Pulmonary artery endothelial cell (primary cell): ENCODE results near the gene IMPG1. TPM values are rescaled to one million over a fixed set of nuclear protein-coding genes. Genes with fewer than 3 reads are reported as not detected.
"Not testable (repeated sequence)": the region's sequence is repeated elsewhere in the genome, so short reads cannot be mapped to it uniquely, and the experiment has no call there.

Experiments
- DNase-seq: peaks from one replicate; pipeline ENCODE4 v3.0.0-alpha.2; 2011; ENCODE audit warnings: low read depth, low spot score
- total RNA-seq: library from RNA; depleted of rRNA; stranded (reverse); fragments of >200 nt; gene quantifications from 2 replicates; pipeline ENCODE4 v1.2.3, GENCODE V29; 2014

The IMPG1 gene
- total RNA-seq, 1 donor from 2014 or later = not detected

GRCh38 chr6:75947935-75948334 is 124.5 kb downstream of the IMPG1 start:
- no peak for DNase-seq

GRCh38 chr6:75946146-75946831 is 126.2 kb downstream of the IMPG1 start:
- DNase-seq = no peak

- DNase-seq = no peak
These were observed 129.1 kb downstream of the IMPG1 start for GRCh38 chr6:75943381-75943780.

- no peak for DNase-seq
These were observed 131.0 kb downstream of the IMPG1 start for GRCh38 chr6:75941509-75941908.

GRCh38 chr6:75940564-75940963 is 131.9 kb downstream of the IMPG1 start:
- no peak for DNase-seq

- no peak for DNase-seq
These were observed 134.6 kb downstream of the IMPG1 start for GRCh38 chr6:75937846-75938245.

GRCh38 chr6:75936682-75937081 is 135.8 kb downstream of the IMPG1 start:
- DNase-seq = no peak

- DNase-seq = no peak
These were observed 137.0 kb downstream of the IMPG1 start for GRCh38 chr6:75935473-75935793.

- peak; percentile 13 for DNase-seq
These were observed 137.6 kb downstream of the IMPG1 start for GRCh38 chr6:75934643-75935472.

- no peak for DNase-seq
These were observed 139.0 kb downstream of the IMPG1 start for GRCh38 chr6:75933387-75933975.

- no peak for DNase-seq
These were observed 140.4 kb downstream of the IMPG1 start for GRCh38 chr6:75932067-75932466.

- no peak for DNase-seq
These were observed 141.3 kb downstream of the IMPG1 start for GRCh38 chr6:75931011-75931680.

- DNase-seq = no peak
These were observed 145.9 kb downstream of the IMPG1 start for GRCh38 chr6:75926293-75927168.

- no peak for DNase-seq
These were observed 150.2 kb downstream of the IMPG1 start for GRCh38 chr6:75922226-75922625.

- no peak for DNase-seq
These were observed 159.4 kb downstream of the IMPG1 start for GRCh38 chr6:75913040-75913439.

- no peak for DNase-seq
These were observed 165.0 kb downstream of the IMPG1 start for GRCh38 chr6:75907444-75907843.

GRCh38 chr6:75906871-75907270 is 165.6 kb downstream of the IMPG1 start:
- no peak for DNase-seq

GRCh38 chr6:75905129-75905528 is 167.3 kb downstream of the IMPG1 start:
- DNase-seq = not testable (repeated sequence)

GRCh38 chr6:75900216-75900615 is 172.2 kb downstream of the IMPG1 start:
- not testable (repeated sequence) for DNase-seq

- DNase-seq = no peak
These were observed 175.9 kb downstream of the IMPG1 start for GRCh38 chr6:75896526-75896925.

- no peak for DNase-seq
These were observed 178.7 kb downstream of the IMPG1 start for GRCh38 chr6:75893776-75894152.
